Head of caudate nucleus (tissue), 42 donors: Measurements from ENCODE around the gene SMOC1.

Experiments
- DNase-seq, 42 donors: peaks; one replicate each; pipeline versions ENCODE4 v3.0.0 to v3.0.0-alpha.2; 2020 to 2021; ENCODE audit warnings: mixed read lengths in 7 of 42
- intact Hi-C: fragments of 100-400 bp; cut with DNase I; formaldehyde crosslinking; loops from one replicate; pipeline ENCODE4 v1.15.0; 2022

Gene SMOC1

GRCh38 chr14:69990323-69990722 is 111.1 kb downstream of the SMOC1 start:
- intact Hi-C loops: no loop called here
- DNase-seq: peak in 1 of 42 donors; percentile 17

GRCh38 chr14:69991422-69991821 is 112.2 kb downstream of the SMOC1 start:
- intact Hi-C loops: no loop called here
- DNase-seq: no peak

- intact Hi-C loops: no loop called here
- no peak for DNase-seq
Observed at GRCh38 chr14:69992564-69992963, 113.3 kb downstream of the SMOC1 start.

GRCh38 chr14:69993326-69993725 is 114.1 kb downstream of the SMOC1 start:
- intact Hi-C loops: no loop called here
- DNase-seq: no peak

GRCh38 chr14:69994002-69994401 is 114.8 kb downstream of the SMOC1 start:
- intact Hi-C loops: no loop called here
- DNase-seq: no peak

- intact Hi-C loops: no loop called here
- no peak for DNase-seq
Observed at GRCh38 chr14:69996216-69996615, 117.0 kb downstream of the SMOC1 start.

GRCh38 chr14:69997849-69998248 is 118.6 kb downstream of the SMOC1 start:
- DNase-seq: no peak

GRCh38 chr14:69999261-69999674 is 120.1 kb downstream of the SMOC1 start:
- intact Hi-C loops: no loop called here
- DNase-seq: no peak

More at GRCh38 chr14:69997849-69998248, 118.6 kb downstream of the SMOC1 start:
- intact Hi-C loops: no loop called here

GRCh38 chr14:70000601-70001000 is 121.4 kb downstream of the SMOC1 start:
- intact Hi-C loops: no loop called here

GRCh38 chr14:70002589-70003346 is 123.6 kb downstream of the SMOC1 start:
- no peak for DNase-seq
- intact Hi-C loops: no loop called here

More at GRCh38 chr14:70000601-70001000, 121.4 kb downstream of the SMOC1 start:
- DNase-seq: no peak

- no peak for DNase-seq
- intact Hi-C loops: no loop called here
Observed at GRCh38 chr14:70004791-70005190, 125.6 kb downstream of the SMOC1 start.

- intact Hi-C loops: no loop called here
- no peak for DNase-seq
Observed at GRCh38 chr14:70005281-70005805, 126.1 kb downstream of the SMOC1 start.

- DNase-seq: no peak
- intact Hi-C loops: no loop called here
Observed at GRCh38 chr14:70006699-70007098, 127.5 kb downstream of the SMOC1 start.

GRCh38 chr14:70008284-70009262 is 129.4 kb downstream of the SMOC1 start:
- DNase-seq: no peak
- intact Hi-C loops: no loop called here

GRCh38 chr14:70009961-70010360 is 130.7 kb downstream of the SMOC1 start:
- intact Hi-C loops: no loop called here
- DNase-seq: no peak

- no peak for DNase-seq
- intact Hi-C loops: no loop called here
Observed at GRCh38 chr14:70011098-70011497, 131.9 kb downstream of the SMOC1 start.

- DNase-seq: no peak
- intact Hi-C loops: no loop called here
Observed at GRCh38 chr14:70011708-70012107, 132.5 kb downstream of the SMOC1 start.

- DNase-seq: peak in 28 of 42 donors; percentile 9 to 82 (median 54)
- intact Hi-C loops: no loop called here
Observed at GRCh38 chr14:70013271-70013873, 134.2 kb downstream of the SMOC1 start.

GRCh38 chr14:70014406-70015095 is 135.3 kb downstream of the SMOC1 start:
- DNase-seq: no peak
- intact Hi-C loops: no loop called here
